Type B pancreatic cell (in vitro differentiated cells): Measurements from ENCODE around the gene GIMAP6. TPM values are rescaled to one million over a fixed set of nuclear protein-coding genes. Genes with fewer than 3 reads are reported as not detected.
"Not testable (repeated sequence)": the region's sequence is repeated elsewhere in the genome, so short reads cannot be mapped to it uniquely, and the experiment has no call there.

Experiments
- DNase-seq: peaks from one replicate; pipeline ENCODE4 v3.0.0; 2021; ENCODE audit warnings: mixed read lengths; ENCODE audit not compliant: unreplicated experiment; ENCODE audit errors: extremely low spot score
- H3K27ac Mint-ChIP-seq: 2 replicates; pipeline ENCODE4 v1.8.0; 2021; ENCODE audit warnings: mild to moderate bottlenecking, mixed read lengths
- H3K27me3 Mint-ChIP-seq: 2 replicates; pipeline ENCODE4 v1.8.0; 2021; ENCODE audit warnings: mixed read lengths
- H3K36me3 Mint-ChIP-seq: 2 replicates; pipeline ENCODE4 v1.8.0; 2021; ENCODE audit warnings: mixed read lengths
- H3K4me1 Mint-ChIP-seq: one replicate; pipeline ENCODE4 v1.8.0; 2021; ENCODE audit warnings: mixed read lengths; ENCODE audit not compliant: unreplicated experiment
- H3K4me3 Mint-ChIP-seq: 2 replicates; pipeline ENCODE4 v1.8.0; 2021; ENCODE audit warnings: mild to moderate bottlenecking, mixed read lengths
- H3K9me3 Mint-ChIP-seq: 2 replicates; pipeline ENCODE4 v1.8.0; 2021; ENCODE audit warnings: mixed read lengths
- total RNA-seq: library from RNA; stranded (reverse); gene quantifications from 2 replicates; pipeline ENCODE4 v1.2.1, GENCODE V29; 2021; ENCODE audit warnings: low replicate concordance
- TF ChIP-seq, protein P1 (sequence below): fragments of 200-600 bp; sonication (generic); conservative IDR thresholded peaks from 2 replicates; pipeline ENCODE4 v1.5.0; 2021; ENCODE audit warnings: antibody characterized with exemption, mild to moderate bottlenecking

GIMAP6 gene
- total RNA-seq, 1 donor from 2014 or later, result not detected

- peaks cover 8% of the 10 kb centered on the region for H3K27me3 Mint-ChIP-seq
- H3K4me3 Mint-ChIP-seq, result no peak overlapping the region
- no peaks in the 10 kb centered on the region for H3K9me3 Mint-ChIP-seq
Observed at GRCh38 chr7:150610233-150610632, 22.0 kb downstream of the GIMAP6 start.

DNA sequence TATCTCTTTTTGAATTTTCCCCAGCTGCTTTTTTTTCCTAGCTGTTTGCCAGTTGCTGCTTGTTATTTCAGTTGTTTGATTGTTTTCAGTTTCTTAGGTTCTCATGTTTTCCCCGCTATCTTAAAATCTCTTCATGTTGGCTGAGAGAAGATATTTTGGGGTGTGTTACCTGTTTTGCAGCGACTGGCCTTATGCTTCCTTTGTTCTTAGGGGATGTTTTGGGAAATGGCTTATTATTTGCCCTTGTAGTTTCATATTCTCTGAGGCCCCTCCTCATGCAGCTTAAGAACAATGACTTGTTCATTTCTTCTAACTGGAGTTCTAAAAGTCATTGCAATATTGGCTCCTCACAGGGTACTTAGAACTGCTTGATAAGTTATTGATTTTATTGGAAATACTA lies 28.6 kb downstream of the GIMAP6 start:
- DNase-seq, H3K9me3 Mint-ChIP-seq, H3K27ac Mint-ChIP-seq: not testable (repeated sequence)

More at GRCh38 chr7:150610233-150610632, 22.0 kb downstream of the GIMAP6 start:
- Mint-ChIP-seq H3K4me1 (no peaks in the 10 kb centered on the region), H3K27ac (no peak overlapping the region), H3K36me3 (no peaks in the 10 kb centered on the region)
- TF ChIP-seq, protein P1, sequence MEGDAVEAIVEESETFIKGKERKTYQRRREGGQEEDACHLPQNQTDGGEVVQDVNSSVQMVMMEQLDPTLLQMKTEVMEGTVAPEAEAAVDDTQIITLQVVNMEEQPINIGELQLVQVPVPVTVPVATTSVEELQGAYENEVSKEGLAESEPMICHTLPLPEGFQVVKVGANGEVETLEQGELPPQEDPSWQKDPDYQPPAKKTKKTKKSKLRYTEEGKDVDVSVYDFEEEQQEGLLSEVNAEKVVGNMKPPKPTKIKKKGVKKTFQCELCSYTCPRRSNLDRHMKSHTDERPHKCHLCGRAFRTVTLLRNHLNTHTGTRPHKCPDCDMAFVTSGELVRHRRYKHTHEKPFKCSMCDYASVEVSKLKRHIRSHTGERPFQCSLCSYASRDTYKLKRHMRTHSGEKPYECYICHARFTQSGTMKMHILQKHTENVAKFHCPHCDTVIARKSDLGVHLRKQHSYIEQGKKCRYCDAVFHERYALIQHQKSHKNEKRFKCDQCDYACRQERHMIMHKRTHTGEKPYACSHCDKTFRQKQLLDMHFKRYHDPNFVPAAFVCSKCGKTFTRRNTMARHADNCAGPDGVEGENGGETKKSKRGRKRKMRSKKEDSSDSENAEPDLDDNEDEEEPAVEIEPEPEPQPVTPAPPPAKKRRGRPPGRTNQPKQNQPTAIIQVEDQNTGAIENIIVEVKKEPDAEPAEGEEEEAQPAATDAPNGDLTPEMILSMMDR, result no peak
- DNase-seq, result no peak

GRCh38 chr7:150595361-150595760 lies 36.8 kb downstream of the GIMAP6 start:
- TF ChIP-seq, protein P1, result no peak
- DNase-seq, result no peak
- no peaks in the 10 kb centered on the region for H3K27me3 Mint-ChIP-seq
- H3K27ac Mint-ChIP-seq, result no peak overlapping the region
- no peak overlapping the region for H3K4me3 Mint-ChIP-seq
- no peaks in the 10 kb centered on the region for H3K36me3 Mint-ChIP-seq
- no peaks in the 10 kb centered on the region for H3K4me1 Mint-ChIP-seq
- H3K9me3 Mint-ChIP-seq, result no peaks in the 10 kb centered on the region

More for the DNA sequence above, 28.6 kb downstream of the GIMAP6 start:
- H3K36me3 Mint-ChIP-seq, H3K27me3 Mint-ChIP-seq, H3K4me3 Mint-ChIP-seq, H3K4me1 Mint-ChIP-seq: not testable (repeated sequence)

DNA sequence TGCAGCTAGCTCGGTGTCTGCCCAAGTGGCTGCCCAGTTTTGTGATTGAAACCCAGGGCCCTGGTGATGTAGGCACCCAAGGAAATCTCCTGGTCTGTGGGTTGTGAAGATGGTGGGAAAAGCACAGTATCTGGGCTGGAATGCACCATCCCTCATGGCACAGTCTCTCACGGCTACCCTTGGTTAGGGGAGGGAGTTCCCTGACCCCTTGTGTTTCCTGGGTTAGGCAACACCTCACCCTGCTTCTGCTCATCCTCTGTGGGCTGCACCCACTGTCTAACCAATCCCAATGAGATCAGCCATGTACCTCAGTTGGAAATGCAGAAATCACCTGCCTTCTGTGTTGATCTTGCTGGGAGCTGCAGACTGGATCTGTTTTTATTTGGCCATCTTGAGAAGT lies 37.4 kb downstream of the GIMAP6 start:
- TF ChIP-seq, protein P1, result no peak

DNA sequence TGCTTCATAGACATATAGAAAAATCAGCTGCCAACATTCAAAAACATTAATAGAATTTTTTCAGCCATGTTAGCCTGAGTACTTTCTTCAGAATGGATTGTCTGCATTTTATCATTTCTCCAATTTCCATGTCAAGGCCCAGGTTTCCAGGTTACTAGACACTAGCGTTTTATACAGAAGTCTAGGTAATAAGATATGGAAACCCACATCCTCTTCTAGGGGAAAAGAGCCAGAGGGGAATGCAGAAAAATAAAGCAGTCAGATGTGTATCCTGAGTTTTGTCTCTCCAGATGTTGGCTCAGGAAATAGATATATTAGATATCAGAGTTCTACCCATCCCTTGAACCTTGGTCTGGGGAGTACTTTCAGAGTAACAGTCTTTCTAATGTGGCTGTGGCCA lies 44.6 kb downstream of the GIMAP6 start:
- Mint-ChIP-seq H3K27ac (no peak overlapping the region), H3K27me3 (peaks cover 5% of the 10 kb centered on the region), H3K4me3 (no peak overlapping the region), H3K4me1 (no peaks in the 10 kb centered on the region), H3K36me3 (no peaks in the 10 kb centered on the region), H3K9me3 (no peaks in the 10 kb centered on the region)
- DNase-seq, result no peak
- TF ChIP-seq, protein P1, result no peak

More for the DNA sequence above, 37.4 kb downstream of the GIMAP6 start:
- H3K4me3 Mint-ChIP-seq, result no peak overlapping the region
- no peaks in the 10 kb centered on the region for H3K36me3 Mint-ChIP-seq
- no peaks in the 10 kb centered on the region for H3K9me3 Mint-ChIP-seq
- DNase-seq, result no peak
- no peaks in the 10 kb centered on the region for H3K27me3 Mint-ChIP-seq
- no peak overlapping the region for H3K27ac Mint-ChIP-seq
- H3K4me1 Mint-ChIP-seq, result no peaks in the 10 kb centered on the region

- H3K9me3 Mint-ChIP-seq, result no peaks in the 10 kb centered on the region
- peaks cover 5% of the 10 kb centered on the region for H3K27me3 Mint-ChIP-seq
- no peak for DNase-seq
- no peak overlapping the region for H3K27ac Mint-ChIP-seq
- TF ChIP-seq, protein P1, result no peak
- H3K36me3 Mint-ChIP-seq, result no peaks in the 10 kb centered on the region
- H3K4me3 Mint-ChIP-seq, result no peak overlapping the region
- no peaks in the 10 kb centered on the region for H3K4me1 Mint-ChIP-seq
Observed at GRCh38 chr7:150586785-150587152, 45.4 kb downstream of the GIMAP6 start.
